Astrocyte of the cerebellum (primary cell): ENCODE measurements around the gene HAND1.

Experiments used
- DNase-seq: peaks from one replicate; pipeline ENCODE4 v3.0.0-alpha.2; 2011; ENCODE audit warnings: low read depth
- H3K4me3 ChIP-seq: 2 replicates; pipeline ENCODE4 v1.5.1; 2011; ENCODE audit warnings: mild to moderate bottlenecking, low read depth, low read length, moderate library complexity
- CTCF ChIP-seq: IDR thresholded peaks from 2 replicates; pipeline ENCODE4 v1.5.1; 2012; ENCODE audit warnings: low read length, low read depth, moderate library complexity, mild to moderate bottlenecking; ENCODE audit errors: missing control alignments
- in situ Hi-C: cut with HindIII; loops from 2 replicates; pipeline ENCODE4 v1.10.0; 2017; ENCODE audit warnings: low sequenced_read_pairs

The HAND1 gene

GRCh38 chr5:154429341-154429740, 48.7 kb downstream of the HAND1 start:
- in situ Hi-C loops = no loop called here
- no peak for TF ChIP-seq CTCF
- DNase-seq = no peak
- H3K4me3 ChIP-seq = no peak overlapping the region

GRCh38 chr5:154428208-154428607, 49.8 kb downstream of the HAND1 start:
- in situ Hi-C loops = no loop called here
- TF ChIP-seq CTCF = no peak
- DNase-seq = no peak
- no peak overlapping the region for H3K4me3 ChIP-seq
